GM23338 (cell line): ENCODE results near the gene IGF2BP2.

Experiments
- CREB1 ChIP-seq: fragments of 250-450 bp; sonication (Bioruptor Pico); IDR thresholded peaks from 2 replicates; pipeline ENCODE4 v1.5.0; 2020; ENCODE audit warnings: low read depth, mild to moderate bottlenecking, moderate library complexity
- CTCF ChIP-seq, 2 experiments: fragments of 200-600 bp in 1 of 2; sonication (generic) in 1 of 2; conservative IDR thresholded peaks; 2 replicates each; pipeline versions ENCODE4 v1.5.1 to v1.6.1; 2016 to 2017; ENCODE audit warnings: antibody characterized with exemption in 2 of 2, low read depth in 2 of 2, mild to moderate bottlenecking in 2 of 2, moderate library complexity in 1 of 2
- EZH2 ChIP-seq: fragments of 200-600 bp; sonication (generic); IDR thresholded peaks from one replicate; pipeline ENCODE4 v1.8.0; 2017; ENCODE audit warnings: antibody characterized with exemption, mild to moderate bottlenecking, low read depth; ENCODE audit not compliant: unreplicated experiment
- EZH2phosphoT487 ChIP-seq: fragments of 200-600 bp; sonication (generic); IDR thresholded peaks from one replicate; pipeline ENCODE4 v1.8.1; 2018; ENCODE audit warnings: antibody characterized with exemption; ENCODE audit not compliant: unreplicated experiment
- JUNB ChIP-seq: IDR thresholded peaks from one replicate; pipeline ENCODE4 v1.6.1; 2016; ENCODE audit warnings: antibody characterized with exemption; ENCODE audit not compliant: unreplicated experiment
- REST ChIP-seq: IDR thresholded peaks from one replicate; pipeline ENCODE4 v1.6.1; 2018; ENCODE audit warnings: antibody characterized with exemption; ENCODE audit not compliant: unreplicated experiment
- STAT1 ChIP-seq: IDR thresholded peaks from one replicate; pipeline ENCODE4 v1.6.1; 2016; ENCODE audit warnings: antibody characterized with exemption; ENCODE audit not compliant: unreplicated experiment
- ZNF114 ChIP-seq: fragments of 250-450 bp; sonication (Bioruptor Pico); IDR thresholded peaks from 2 replicates; pipeline ENCODE4 v1.5.0; 2020; ENCODE audit warnings: mild to moderate bottlenecking, moderate library complexity

DNA sequence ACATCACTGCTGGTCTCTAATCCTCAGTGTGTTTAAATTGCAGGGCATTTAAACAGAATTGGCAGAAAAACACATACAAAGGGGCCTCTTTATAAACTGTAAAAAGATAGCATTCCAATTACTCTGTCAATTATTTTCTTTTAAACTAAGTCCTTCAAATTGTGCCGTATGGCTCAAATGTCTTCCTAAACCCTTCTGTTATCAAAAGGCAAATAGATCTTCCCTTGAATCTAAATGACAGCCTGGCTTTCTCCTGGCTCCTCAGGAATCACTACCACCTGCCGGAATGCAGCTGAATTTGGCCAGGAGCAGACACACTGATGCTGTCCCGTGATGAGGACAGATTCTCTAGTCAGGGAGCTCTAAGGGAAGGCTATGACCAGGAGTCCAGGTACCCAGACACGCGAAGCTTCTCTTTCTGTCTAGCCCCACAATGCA is 85.6 kb downstream of the IGF2BP2 start:
- TF ChIP-seq STAT1 (no peak), REST (no peak), CTCF (conservative IDR thresholded peaks at IDR 0.05; ENCODE audit: low read depth in 2 of 2) (no peak), EZH2 (no peak), JUNB (no peak), EZH2phosphoT487 (no peak), ZNF114 (CRISPR knock-in tag) (no peak), CREB1 (no peak)
